Measurements from ENCODE around the gene GPATCH2.

GRCh38 chr1:217469983-217470382 lies 160.9 kb downstream of the GPATCH2 start:
- TF ChIP-seq, protein P1, sequence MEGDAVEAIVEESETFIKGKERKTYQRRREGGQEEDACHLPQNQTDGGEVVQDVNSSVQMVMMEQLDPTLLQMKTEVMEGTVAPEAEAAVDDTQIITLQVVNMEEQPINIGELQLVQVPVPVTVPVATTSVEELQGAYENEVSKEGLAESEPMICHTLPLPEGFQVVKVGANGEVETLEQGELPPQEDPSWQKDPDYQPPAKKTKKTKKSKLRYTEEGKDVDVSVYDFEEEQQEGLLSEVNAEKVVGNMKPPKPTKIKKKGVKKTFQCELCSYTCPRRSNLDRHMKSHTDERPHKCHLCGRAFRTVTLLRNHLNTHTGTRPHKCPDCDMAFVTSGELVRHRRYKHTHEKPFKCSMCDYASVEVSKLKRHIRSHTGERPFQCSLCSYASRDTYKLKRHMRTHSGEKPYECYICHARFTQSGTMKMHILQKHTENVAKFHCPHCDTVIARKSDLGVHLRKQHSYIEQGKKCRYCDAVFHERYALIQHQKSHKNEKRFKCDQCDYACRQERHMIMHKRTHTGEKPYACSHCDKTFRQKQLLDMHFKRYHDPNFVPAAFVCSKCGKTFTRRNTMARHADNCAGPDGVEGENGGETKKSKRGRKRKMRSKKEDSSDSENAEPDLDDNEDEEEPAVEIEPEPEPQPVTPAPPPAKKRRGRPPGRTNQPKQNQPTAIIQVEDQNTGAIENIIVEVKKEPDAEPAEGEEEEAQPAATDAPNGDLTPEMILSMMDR (IDR thresholded peaks at IDR 0.05; ENCODE audit: low read length) = no peak
- no peak for TF ChIP-seq EZH2 (IDR thresholded peaks at IDR 0.05; ENCODE audit: borderline replicate concordance, low read length)
